Panc1 (cell line): ENCODE results near the gene SYNC.
"Not testable (repeated sequence)": the region's sequence is repeated elsewhere in the genome, so short reads cannot be mapped to it uniquely, and the experiment has no call there.

Experiments
- CTCF ChIP-seq: fragments of 450-650 bp; IDR thresholded peaks from 2 replicates; pipeline ENCODE4 v1.5.1; 2017; ENCODE audit warnings: mild to moderate bottlenecking
- POLR2AphosphoS5 ChIP-seq: IDR thresholded peaks from 2 replicates; pipeline ENCODE4 v1.6.1; 2012; ENCODE audit warnings: mild to moderate bottlenecking, low read depth, low read length, moderate library complexity
- SIN3A ChIP-seq: IDR thresholded peaks from 2 replicates; pipeline ENCODE4 v1.6.1; 2012; ENCODE audit warnings: low read depth, mild to moderate bottlenecking, low read length, moderate library complexity, borderline replicate concordance; ENCODE audit not compliant: insufficient read depth
- TCF7L2 ChIP-seq: IDR thresholded peaks from 2 replicates; pipeline ENCODE4 v1.6.1; 2011; ENCODE audit warnings: mild to moderate bottlenecking, low read depth, low read length, inconsistent platforms

GRCh38 chr1:32696996-32697395 lies 5.6 kb downstream of the SYNC start:
- not testable (repeated sequence) for TF ChIP-seq CTCF, SIN3A, POLR2AphosphoS5, TCF7L2
